Choroid plexus epithelial cell (primary cell): ENCODE data around the gene E2F6.

ENCODE experiments used
- DNase-seq: peaks from one replicate; pipeline ENCODE4 v3.0.0-alpha.2; 2010; ENCODE audit warnings: low read depth
- H3K4me3 ChIP-seq: 2 replicates; pipeline ENCODE4 v1.5.1; 2011; ENCODE audit warnings: low read depth, mild to moderate bottlenecking, control low read depth, low read length, moderate library complexity
- CTCF ChIP-seq: conservative IDR thresholded peaks from 2 replicates; pipeline ENCODE4 v1.5.1; 2011; ENCODE audit warnings: low read depth, mild to moderate bottlenecking, control low read depth, inconsistent platforms, low read length, moderate library complexity

The E2F6 gene

GRCh38 chr2:11459816-11460215 is 6.1 kb downstream of the E2F6 start:
- TF ChIP-seq CTCF, result no peak
- DNase-seq, result peak; percentile 11
- H3K4me3 ChIP-seq, result no peak overlapping the region

GRCh38 chr2:11458753-11459152 is 7.2 kb downstream of the E2F6 start:
- no peak for TF ChIP-seq CTCF
- H3K4me3 ChIP-seq, result no peak overlapping the region
- DNase-seq, result no peak

GRCh38 chr2:11457935-11458334 is 8.0 kb downstream of the E2F6 start:
- H3K4me3 ChIP-seq, result no peak overlapping the region
- TF ChIP-seq CTCF, result no peak
- no peak for DNase-seq

GRCh38 chr2:11456251-11456650 is 9.7 kb downstream of the E2F6 start:
- TF ChIP-seq CTCF, result no peak
- DNase-seq, result no peak
- no peak overlapping the region for H3K4me3 ChIP-seq

- no peak for TF ChIP-seq CTCF
- no peak overlapping the region for H3K4me3 ChIP-seq
- no peak for DNase-seq
Observed at GRCh38 chr2:11454824-11455223, 11.1 kb downstream of the E2F6 start.

- H3K4me3 ChIP-seq, result no peak overlapping the region
- no peak for DNase-seq
- no peak for TF ChIP-seq CTCF
Observed at GRCh38 chr2:11450791-11451190, 15.2 kb downstream of the E2F6 start.

- peak; percentile 83 for DNase-seq
- H3K4me3 ChIP-seq, result no peak overlapping the region
- TF ChIP-seq CTCF, result peak; percentile 89
Observed at GRCh38 chr2:11446733-11447248, 19.2 kb downstream of the E2F6 start.
